Heart right ventricle (tissue), 16 donors: Measurements from ENCODE around the gene SLC39A1. TPM values are rescaled to one million over a fixed set of nuclear protein-coding genes. Genes with fewer than 3 reads are reported as not detected.

Experiments
- ATAC-seq, 8 donors: fragments of 200-7000 bp; cut with Tn5 transposase; one replicate each; pipeline ENCODE4 v1.9.1; 2020; ENCODE audit warnings: mild to moderate bottlenecking in 8 of 8, moderate library complexity in 8 of 8, moderate number of reproducible peaks in 1 of 8
- DNase-seq, 2 donors: peaks; one replicate each; pipeline ENCODE4 v3.0.0-alpha.2; 2020
- H3K27ac ChIP-seq, 10 donors: fragments of 200-600 bp; sonication (generic) in 2 of 10; one replicate each; pipeline versions ENCODE4 v1.5.0 to v1.8.0; 2020 to 2022; ENCODE audit warnings: mild to moderate bottlenecking in 3 of 10
- H3K27me3 ChIP-seq, 7 donors: fragments of 200-600 bp; one replicate each; pipeline ENCODE4 v1.8.0; 2021 to 2022; ENCODE audit warnings: mild to moderate bottlenecking in 2 of 7
- H3K36me3 ChIP-seq, 9 donors: fragments of 200-600 bp; sonication (generic) in 1 of 9; one replicate each; pipeline versions ENCODE4 v1.5.0 to v1.8.0; 2020 to 2022; ENCODE audit warnings: mild to moderate bottlenecking in 2 of 9
- H3K4me1 ChIP-seq, 9 donors: fragments of 200-600 bp; sonication (generic) in 1 of 9; one replicate each; pipeline versions ENCODE4 v1.5.0 to v1.8.0; 2020 to 2022; ENCODE audit warnings: mild to moderate bottlenecking in 4 of 9
- H3K4me3 ChIP-seq, 10 donors: fragments of 200-600 bp; sonication (generic) in 2 of 10; one replicate each; pipeline versions ENCODE4 v1.5.0 to v1.8.0; 2020 to 2022; ENCODE audit warnings: mild to moderate bottlenecking in 7 of 10, moderate library complexity in 2 of 10
- H3K9me3 ChIP-seq, 11 donors: fragments of 200-600 bp in 10 of 11; sonication (generic) in 2 of 11; one replicate each; pipeline versions ENCODE4 v1.5.0 to v1.8.0; 2013 to 2022; ENCODE audit warnings: mild to moderate bottlenecking in 2 of 11, control low read depth in 1 of 11, moderate library complexity in 1 of 11
- WGBS, 2 donors: extraction: QIAGEN DNeasy Blood & Tissue Kit; methylation state at CpG; one replicate each; pipeline ENCODE4 v1.1.7; 2013; ENCODE audit warnings: inconsistent platforms in 1 of 2; 5-methylcytosine and 5-hydroxymethylcytosine counted together
- intact Hi-C, 10 donors: fragments of 100-400 bp; cut with DNase I; formaldehyde crosslinking; loops; one replicate each; pipeline versions ENCODE4 v1.11.1 to v1.14.2; 2022
- polyA plus RNA-seq, 2 donors: library from polyadenylated mRNA; stranded (reverse); fragments of 200-250 nt; gene quantifications; one replicate each; pipeline ENCODE4 v1.2.3, GENCODE V29; 2013
- total RNA-seq, 10 donors: library from RNA; stranded (reverse); fragmentation: NEBNext Ultra II Directional in 3 of 10; extraction: Animal tissue kit (Norgen Biotek cat#: 25700) in 3 of 10; gene quantifications; one replicate each; pipeline versions ENCODE4 v1.2.1 to v1.2.4, GENCODE V29; 2021 to 2023
- TF ChIP-seq, protein P1 (sequence below), 9 donors: fragments of 200-600 bp; sonication (generic) in 2 of 9; IDR thresholded peaks; one replicate each; pipeline versions ENCODE4 v1.5.0 to v1.8.0; 2021 to 2022; ENCODE audit warnings: antibody characterized with exemption in 9 of 9, mild to moderate bottlenecking in 5 of 9, moderate library complexity in 1 of 9
- donor health status: Arrhythmogenic right ventricular cardiomyopathy.
- donor health status: ischemic (EF 13 %, LVEDD 7.1; RV severe dilation, severe dysfunction).
- donor health status: healthy with polysubstance abuse.
- donor health status: DM: no; HTN: yes; CAD: no.
- donor health status: DM: no; HTN: no; CAD: no.
- donor health status: ischemic (EF 25% LVEDD 6.9; RV normal size, moderate dysfunction).
- donor health status: ischemic (EF 25% LVEDD 5.7; RV mildly dilated, moderate dysfunction).
- donor health status: healthy.
- donor health status: DM: yes; HTN: yes; CAD: no.
- donor health status: Ischemic cardiomyopathy.
- donor health status: ischemic (EF 35%, LVEDD 5.7; RV mildly dilated, moderate dysfunction).
- donor health status: nonischemic (EF 11% LVEDD 7.7; RV severe dilation, severe dysfunction).
- donor health status: DM: yes; HTN: yes; CAD: no.
- donor health status: PGD.
- donor health status: ischemic (EF 29% LVEDD 5.4; RV normal size, mild dysfunction).
- donor health status: nonischemic (EF 23%, LVEDD 6.1; RV moderate dilation, normal function).

SLC39A1 gene
- total and polyA plus RNA-seq, 12 donors: 24.6 to 102 (median 34.3) TPM

DNA sequence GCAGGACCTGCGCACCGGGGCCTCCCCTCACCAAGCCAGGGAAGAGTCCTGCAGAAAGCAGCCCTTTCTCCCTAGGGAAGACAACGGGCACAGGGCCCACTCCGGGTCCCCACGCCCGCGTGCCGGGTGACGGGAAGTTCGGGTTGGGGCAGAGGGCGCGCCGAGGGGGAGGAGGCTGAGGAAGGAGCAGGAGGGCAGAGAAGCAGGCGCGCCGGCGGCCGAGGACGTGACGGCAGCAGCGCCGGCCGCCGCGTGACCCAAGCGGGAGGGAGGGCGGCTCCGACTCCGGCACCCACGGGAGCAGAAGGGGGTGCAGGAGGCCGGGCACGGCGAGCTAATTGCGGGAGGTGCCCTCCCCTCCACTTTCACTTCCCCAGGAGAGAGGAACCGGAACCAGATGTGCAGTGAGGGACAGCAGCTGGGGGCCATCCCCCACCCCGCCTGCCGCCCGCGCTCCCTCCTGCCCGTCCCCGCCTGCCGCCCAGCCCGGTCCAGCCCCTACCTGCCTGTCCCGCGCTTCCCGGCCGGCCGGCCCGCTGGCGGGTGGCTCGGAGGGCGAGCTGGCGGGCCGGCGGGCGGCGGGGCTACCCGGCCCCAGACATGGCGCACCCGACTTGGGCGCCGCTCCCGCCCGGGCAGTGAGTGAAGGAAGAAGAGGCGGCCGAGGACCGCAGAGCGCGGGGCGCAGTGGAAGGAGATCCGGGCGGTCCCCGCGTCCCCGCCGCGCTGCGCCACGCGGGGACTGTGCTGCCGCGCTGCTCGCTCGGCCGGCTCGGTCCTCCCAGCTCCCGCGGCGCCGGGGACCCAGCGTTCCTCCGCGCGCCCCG is 17.3 kb downstream of the SLC39A1 start:
- TF ChIP-seq, protein P1, sequence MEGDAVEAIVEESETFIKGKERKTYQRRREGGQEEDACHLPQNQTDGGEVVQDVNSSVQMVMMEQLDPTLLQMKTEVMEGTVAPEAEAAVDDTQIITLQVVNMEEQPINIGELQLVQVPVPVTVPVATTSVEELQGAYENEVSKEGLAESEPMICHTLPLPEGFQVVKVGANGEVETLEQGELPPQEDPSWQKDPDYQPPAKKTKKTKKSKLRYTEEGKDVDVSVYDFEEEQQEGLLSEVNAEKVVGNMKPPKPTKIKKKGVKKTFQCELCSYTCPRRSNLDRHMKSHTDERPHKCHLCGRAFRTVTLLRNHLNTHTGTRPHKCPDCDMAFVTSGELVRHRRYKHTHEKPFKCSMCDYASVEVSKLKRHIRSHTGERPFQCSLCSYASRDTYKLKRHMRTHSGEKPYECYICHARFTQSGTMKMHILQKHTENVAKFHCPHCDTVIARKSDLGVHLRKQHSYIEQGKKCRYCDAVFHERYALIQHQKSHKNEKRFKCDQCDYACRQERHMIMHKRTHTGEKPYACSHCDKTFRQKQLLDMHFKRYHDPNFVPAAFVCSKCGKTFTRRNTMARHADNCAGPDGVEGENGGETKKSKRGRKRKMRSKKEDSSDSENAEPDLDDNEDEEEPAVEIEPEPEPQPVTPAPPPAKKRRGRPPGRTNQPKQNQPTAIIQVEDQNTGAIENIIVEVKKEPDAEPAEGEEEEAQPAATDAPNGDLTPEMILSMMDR (IDR thresholded peaks at IDR 0.05): no peak
- 1% methylated on average over 52 to 95 of the region's 95 CpGs for WGBS, 2 donors
- Histone ChIP-seq H3K9me3 (no peaks in the 10 kb centered on the region), H3K27ac (peak overlapping the region; percentile 97 to 100 (median 100)), H3K4me3 (peak overlapping the region; percentile 65 to 99 (median 91)), H3K4me1 (peaks cover 5 to 44% (median 30%) of the 10 kb centered on the region in 9 donors), H3K36me3 (peaks cover 0 to 67% (median 29%) of the 10 kb centered on the region in 9 donors), H3K27me3 (no peaks in the 10 kb centered on the region)
- DNase-seq (peak; percentile 89 to 91), ATAC-seq (peak; percentile 81 to 88 (median 86))
- intact Hi-C loops: loop anchor here in 6 of 10 donors (1.0 to 10.0 kb wide), 7 partner anchors 23 to 151 kb away; partner anchors contain the start of gene GATAD2B (in 3 of the 6)

DNA sequence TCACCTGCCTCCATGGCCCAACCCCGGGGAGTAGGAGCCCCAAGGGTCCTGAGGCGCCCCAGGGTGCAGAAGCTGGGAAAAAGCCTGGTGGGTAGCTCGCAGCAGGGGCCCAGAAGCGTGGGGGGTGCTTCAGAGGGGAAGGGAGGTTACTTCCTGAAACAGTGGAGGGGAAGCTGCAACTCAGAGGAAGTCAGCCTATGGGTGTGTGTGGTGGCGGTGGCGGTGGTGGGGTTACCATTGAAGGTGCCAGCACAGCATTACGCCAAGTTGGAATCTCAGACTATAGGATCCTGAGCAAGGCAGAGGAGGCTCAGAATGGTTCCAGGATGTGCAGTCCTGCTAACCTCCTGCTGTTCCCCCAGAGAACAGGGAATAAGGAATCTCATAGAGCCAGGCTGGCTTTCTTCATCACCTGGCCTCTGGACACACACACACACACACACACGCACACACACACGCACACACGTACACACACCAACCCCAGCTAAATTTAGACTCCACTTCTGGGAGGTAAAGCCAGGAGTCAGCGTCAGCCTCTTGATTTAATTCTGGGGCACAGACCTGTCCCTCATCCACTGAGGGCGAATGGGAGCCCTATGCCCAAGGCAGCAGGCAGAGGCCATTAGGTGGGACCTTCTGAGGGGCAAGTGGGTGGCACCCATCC is 18.1 kb downstream of the SLC39A1 start:
- peak; percentile 65 to 86 for DNase-seq
- peak overlapping the region; percentile 97 to 100 (median 100) for H3K27ac ChIP-seq
- peaks cover 5 to 44% (median 30%) of the 10 kb centered on the region in 9 donors for H3K4me1 ChIP-seq
- H3K27me3 ChIP-seq: no peaks in the 10 kb centered on the region
- TF ChIP-seq, protein P1 (IDR thresholded peaks at IDR 0.05): no peak
- peak overlapping the region; percentile 65 to 99 (median 91) for H3K4me3 ChIP-seq
- H3K36me3 ChIP-seq: peaks cover 0 to 67% (median 25%) of the 10 kb centered on the region in 9 donors
- ATAC-seq: peak; percentile 35 to 82 (median 72)
- H3K9me3 ChIP-seq: no peaks in the 10 kb centered on the region
- intact Hi-C loops: loop anchor here in 6 of 10 donors (2.0 to 10.0 kb wide), 6 partner anchors 22 to 150 kb away; partner anchors contain the start of gene GATAD2B (in 3 of the 6)
- 25 to 27% methylated on average over 12 of the region's 12 CpGs for WGBS, 2 donors

DNA sequence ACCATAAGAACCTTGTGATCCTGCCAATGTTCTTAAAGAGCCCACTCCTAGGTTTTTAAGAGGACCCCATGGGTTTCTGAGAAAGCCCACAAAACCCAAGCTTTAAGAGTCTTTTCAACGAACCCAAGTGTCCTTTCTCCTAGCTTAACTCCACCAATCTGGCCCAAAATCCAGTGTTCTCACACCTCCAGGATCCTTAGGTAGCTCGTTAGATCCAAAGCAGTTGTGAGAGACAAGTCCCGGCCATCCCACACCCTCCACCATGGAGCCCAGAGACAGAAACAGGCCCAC is 18.6 kb downstream of the SLC39A1 start:
- whole genome bisulfite sequencing, 2 donors: 62 to 73% methylated on average over 3 of the region's 3 CpGs
- H3K4me3 ChIP-seq: peak overlapping the region in 9 of 10 donors; percentile 78 to 99 (median 91)
- DNase-seq (no peak), ATAC-seq (peak in 1 of 8 donors; percentile 0)
- peak overlapping the region; percentile 97 to 100 (median 100) for H3K27ac ChIP-seq
- TF ChIP-seq, protein P1 (IDR thresholded peaks at IDR 0.05): no peak
- peaks cover 0 to 67% (median 24%) of the 10 kb centered on the region in 9 donors for H3K36me3 ChIP-seq
- no peaks in the 10 kb centered on the region for H3K9me3 ChIP-seq
- H3K4me1 ChIP-seq: peaks cover 5 to 44% (median 30%) of the 10 kb centered on the region in 9 donors
- H3K27me3 ChIP-seq: no peaks in the 10 kb centered on the region
- intact Hi-C loops: loop anchor here in 6 of 10 donors (2.0 to 10.0 kb wide), 6 partner anchors 22 to 150 kb away; partner anchors contain the start of gene GATAD2B (in 3 of the 6)
